SK-N-SH (cell line): ENCODE measurements around the gene PUM1.

ENCODE experiments used
- RAD21 ChIP-seq: IDR thresholded peaks from 2 replicates; pipeline ENCODE4 v1.6.1; 2012; ENCODE audit warnings: mild to moderate bottlenecking, low read length
- REST ChIP-seq: IDR thresholded peaks from 2 replicates; pipeline ENCODE4 v1.6.1; 2012; ENCODE audit warnings: mild to moderate bottlenecking, low read depth, low read length, moderate library complexity
- USF1 ChIP-seq: IDR thresholded peaks from 2 replicates; pipeline ENCODE4 v1.4.0; 2012; ENCODE audit warnings: low read depth, borderline replicate concordance

DNA sequence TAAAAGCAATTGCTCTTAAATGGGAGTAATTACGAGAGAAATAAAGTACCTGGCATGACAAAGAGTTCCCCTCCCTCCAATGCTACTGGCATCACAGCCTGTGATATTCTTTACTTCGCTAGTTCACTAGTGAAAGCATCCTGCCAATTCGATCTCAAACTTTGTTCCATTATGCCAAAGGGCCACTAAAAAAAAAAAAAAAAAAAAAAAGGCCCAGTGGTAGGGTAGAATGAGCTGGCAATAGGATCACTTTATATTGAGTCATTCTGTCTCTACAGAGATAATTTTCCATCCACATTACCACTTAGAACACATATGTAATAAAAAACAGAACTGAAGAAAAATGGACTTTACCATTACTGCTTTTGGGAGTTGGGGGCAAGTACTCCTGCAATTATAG lies 11.2 kb downstream of the PUM1 start:
- no peak for TF ChIP-seq USF1
- no peak for TF ChIP-seq REST
- TF ChIP-seq RAD21: no peak
